HepG2 (cell line): ENCODE results near the gene VWA1. TPM values are rescaled to one million over a fixed set of nuclear protein-coding genes. Genes with fewer than 3 reads are reported as not detected.

Experiments used
- CEBPG ChIP-seq: IDR thresholded peaks from 2 replicates; pipeline ENCODE4 v1.6.1; 2016
- HNRNPK ChIP-seq: fragments of 200-400 bp; formaldehyde crosslinking; IDR thresholded peaks from 2 replicates; pipeline ENCODE4 v1.6.1; 2018; ENCODE audit warnings: low read length, low read depth, moderate library complexity, mild to moderate bottlenecking; ENCODE audit not compliant: poor library complexity, severe bottlenecking
- JUND ChIP-seq: sonication (generic); formaldehyde crosslinking; IDR thresholded peaks from 2 replicates; pipeline ENCODE4 v1.8.0; 2022; ENCODE audit warnings: mild to moderate bottlenecking, missing genetic modification reagents
- NFRKB ChIP-seq: fragments of 450-650 bp; IDR thresholded peaks from 2 replicates; pipeline ENCODE4 v1.6.1; 2017
- SMARCE1 ChIP-seq: fragments of 450-650 bp; IDR thresholded peaks from 2 replicates; pipeline ENCODE4 v1.6.1; 2017; ENCODE audit warnings: borderline replicate concordance
- SNAPC2 ChIP-seq: sonication (generic); formaldehyde crosslinking; IDR thresholded peaks from 2 replicates; pipeline ENCODE4 v1.8.1; 2022; ENCODE audit warnings: mild to moderate bottlenecking, missing genetic modification reagents
- SOX13 ChIP-seq, 3 experiments: fragments of 450-650 bp in 1 of 3; sonication (generic) in 1 of 3; formaldehyde crosslinking in 1 of 3; IDR thresholded peaks in 2 of 3; conservative IDR thresholded peaks in 1 of 3; 2 replicates each; pipeline versions ENCODE4 v1.5.0 to v1.6.1; 2016 to 2020; ENCODE audit warnings: antibody characterized with exemption in 1 of 3, mild to moderate bottlenecking in 1 of 3, missing compliant biosample characterization in 1 of 3, missing genetic modification reagents in 1 of 3, moderate library complexity in 1 of 3
- ZNF383 ChIP-seq: sonication (generic); formaldehyde crosslinking; IDR thresholded peaks from 2 replicates; pipeline ENCODE4 v1.4.0; 2020; ENCODE audit warnings: missing genetic modification reagents, mild to moderate bottlenecking, borderline replicate concordance
- ZNF501 ChIP-seq: sonication (generic); formaldehyde crosslinking; IDR thresholded peaks from 2 replicates; pipeline ENCODE4 v1.5.1; 2020; ENCODE audit warnings: mild to moderate bottlenecking, moderate library complexity, missing genetic modification reagents
- ZNF749 ChIP-seq: sonication (generic); formaldehyde crosslinking; IDR thresholded peaks from 2 replicates; pipeline ENCODE4 v1.8.0; 2022; ENCODE audit warnings: mild to moderate bottlenecking, missing genetic modification reagents, moderate library complexity, borderline replicate concordance
- polyA plus RNA-seq, 8 experiments: library from polyadenylated mRNA; depleted of rRNA in 3 of 8; stranded (reverse) in 7 of 8; unstranded in 1 of 8; fragments of >200 nt; fragmentation: Illumina TruSeq in 4 of 8; extraction: Trizol in 4 of 8; gene quantifications; 2 replicates each; pipeline versions ENCODE4 v1.2.1 to v1.2.3, GENCODE V29; 2011 to 2016; ENCODE audit warnings: low read depth in 4 of 8, missing spikeins in 1 of 8, mixed read lengths in 1 of 8; ENCODE audit not compliant: insufficient read depth in 1 of 8
- total RNA-seq, 5 experiments: library from RNA; depleted of rRNA; stranded (reverse); fragments of >200 nt; fragmentation: Illumina TruSeq; extraction: Trizol; gene quantifications; 2 replicates each; pipeline ENCODE4 v1.2.3, GENCODE V29; 2016; ENCODE audit warnings: low read depth in 1 of 5
- TF ChIP-seq, protein P1 (sequence below), 2 experiments: sonication (generic) in 1 of 2; formaldehyde crosslinking in 1 of 2; IDR thresholded peaks; 2 replicates each; pipeline versions ENCODE4 v1.4.0 to v1.6.1; 2016 to 2020; ENCODE audit warnings: borderline replicate concordance in 1 of 2, low read depth in 1 of 2, mild to moderate bottlenecking in 1 of 2, missing genetic modification reagents in 1 of 2
- TF ChIP-seq, protein P2 (sequence below): IDR thresholded peaks from 2 replicates; pipeline ENCODE4 v1.4.0; 2020; ENCODE audit warnings: mild to moderate bottlenecking, missing genetic modification reagents
- TF ChIP-seq, protein P3 (sequence below): sonication (generic); formaldehyde crosslinking; IDR thresholded peaks from 2 replicates; pipeline ENCODE4 v1.4.0; 2020; ENCODE audit warnings: mild to moderate bottlenecking, missing genetic modification reagents
- TF ChIP-seq, protein P4 (sequence below): sonication (generic); formaldehyde crosslinking; IDR thresholded peaks from 2 replicates; pipeline ENCODE4 v1.5.1; 2020; ENCODE audit warnings: missing genetic modification reagents, mild to moderate bottlenecking, borderline replicate concordance

The VWA1 gene
- total and polyA plus RNA-seq, 2 of the 13 experiments (the other 11 are each of a cell fraction or from before 2014, with no cell fraction given), result 40.9 to 57.5 TPM

- TF ChIP-seq, protein P1, sequence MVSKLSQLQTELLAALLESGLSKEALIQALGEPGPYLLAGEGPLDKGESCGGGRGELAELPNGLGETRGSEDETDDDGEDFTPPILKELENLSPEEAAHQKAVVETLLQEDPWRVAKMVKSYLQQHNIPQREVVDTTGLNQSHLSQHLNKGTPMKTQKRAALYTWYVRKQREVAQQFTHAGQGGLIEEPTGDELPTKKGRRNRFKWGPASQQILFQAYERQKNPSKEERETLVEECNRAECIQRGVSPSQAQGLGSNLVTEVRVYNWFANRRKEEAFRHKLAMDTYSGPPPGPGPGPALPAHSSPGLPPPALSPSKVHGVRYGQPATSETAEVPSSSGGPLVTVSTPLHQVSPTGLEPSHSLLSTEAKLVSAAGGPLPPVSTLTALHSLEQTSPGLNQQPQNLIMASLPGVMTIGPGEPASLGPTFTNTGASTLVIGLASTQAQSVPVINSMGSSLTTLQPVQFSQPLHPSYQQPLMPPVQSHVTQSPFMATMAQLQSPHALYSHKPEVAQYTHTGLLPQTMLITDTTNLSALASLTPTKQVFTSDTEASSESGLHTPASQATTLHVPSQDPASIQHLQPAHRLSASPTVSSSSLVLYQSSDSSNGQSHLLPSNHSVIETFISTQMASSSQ (IDR thresholded peaks at IDR 0.05; ENCODE audit: low read depth), result no peak
- TF ChIP-seq, protein P1 (CRISPR knock-in tag; IDR thresholded peaks at IDR 0.05; ENCODE audit: borderline replicate concordance), result peak; percentile 75; the same call in 1 of the 2 replicates
- TF ChIP-seq ZNF383 (CRISPR knock-in tag) (no peak), NFRKB (no peak), ZNF501 (CRISPR knock-in tag) (no peak; the same call in 1 of the 2 replicates), HNRNPK (peak; percentile 5), JUND (peak; percentile 54; the same call in 1 of the 2 replicates), CEBPG (peak; percentile 27; the same call in 1 of the 2 replicates), SMARCE1 (no peak), ZNF749 (CRISPR knock-in tag) (peak; percentile 83; the same call in 1 of the 2 replicates), SNAPC2 (0 out of 2 replicates have a peak, but pooled peaks have one; percentile 13), SOX13 (IDR thresholded peaks at IDR 0.05) (no peak; the same call in 1 of the 2 replicates), SOX13 (CRISPR knock-in tag; conservative IDR thresholded peaks at IDR 0.05 in 1 of 2, IDR thresholded peaks at IDR 0.05 in 1 of 2) (peak in 1 of 2 experiments; percentile 71; a peak in 1 of 4 replicates)
- TF ChIP-seq, protein P2, sequence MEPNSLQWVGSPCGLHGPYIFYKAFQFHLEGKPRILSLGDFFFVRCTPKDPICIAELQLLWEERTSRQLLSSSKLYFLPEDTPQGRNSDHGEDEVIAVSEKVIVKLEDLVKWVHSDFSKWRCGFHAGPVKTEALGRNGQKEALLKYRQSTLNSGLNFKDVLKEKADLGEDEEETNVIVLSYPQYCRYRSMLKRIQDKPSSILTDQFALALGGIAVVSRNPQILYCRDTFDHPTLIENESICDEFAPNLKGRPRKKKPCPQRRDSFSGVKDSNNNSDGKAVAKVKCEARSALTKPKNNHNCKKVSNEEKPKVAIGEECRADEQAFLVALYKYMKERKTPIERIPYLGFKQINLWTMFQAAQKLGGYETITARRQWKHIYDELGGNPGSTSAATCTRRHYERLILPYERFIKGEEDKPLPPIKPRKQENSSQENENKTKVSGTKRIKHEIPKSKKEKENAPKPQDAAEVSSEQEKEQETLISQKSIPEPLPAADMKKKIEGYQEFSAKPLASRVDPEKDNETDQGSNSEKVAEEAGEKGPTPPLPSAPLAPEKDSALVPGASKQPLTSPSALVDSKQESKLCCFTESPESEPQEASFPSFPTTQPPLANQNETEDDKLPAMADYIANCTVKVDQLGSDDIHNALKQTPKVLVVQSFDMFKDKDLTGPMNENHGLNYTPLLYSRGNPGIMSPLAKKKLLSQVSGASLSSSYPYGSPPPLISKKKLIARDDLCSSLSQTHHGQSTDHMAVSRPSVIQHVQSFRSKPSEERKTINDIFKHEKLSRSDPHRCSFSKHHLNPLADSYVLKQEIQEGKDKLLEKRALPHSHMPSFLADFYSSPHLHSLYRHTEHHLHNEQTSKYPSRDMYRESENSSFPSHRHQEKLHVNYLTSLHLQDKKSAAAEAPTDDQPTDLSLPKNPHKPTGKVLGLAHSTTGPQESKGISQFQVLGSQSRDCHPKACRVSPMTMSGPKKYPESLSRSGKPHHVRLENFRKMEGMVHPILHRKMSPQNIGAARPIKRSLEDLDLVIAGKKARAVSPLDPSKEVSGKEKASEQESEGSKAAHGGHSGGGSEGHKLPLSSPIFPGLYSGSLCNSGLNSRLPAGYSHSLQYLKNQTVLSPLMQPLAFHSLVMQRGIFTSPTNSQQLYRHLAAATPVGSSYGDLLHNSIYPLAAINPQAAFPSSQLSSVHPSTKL, result peak; percentile 65
- TF ChIP-seq, protein P3, sequence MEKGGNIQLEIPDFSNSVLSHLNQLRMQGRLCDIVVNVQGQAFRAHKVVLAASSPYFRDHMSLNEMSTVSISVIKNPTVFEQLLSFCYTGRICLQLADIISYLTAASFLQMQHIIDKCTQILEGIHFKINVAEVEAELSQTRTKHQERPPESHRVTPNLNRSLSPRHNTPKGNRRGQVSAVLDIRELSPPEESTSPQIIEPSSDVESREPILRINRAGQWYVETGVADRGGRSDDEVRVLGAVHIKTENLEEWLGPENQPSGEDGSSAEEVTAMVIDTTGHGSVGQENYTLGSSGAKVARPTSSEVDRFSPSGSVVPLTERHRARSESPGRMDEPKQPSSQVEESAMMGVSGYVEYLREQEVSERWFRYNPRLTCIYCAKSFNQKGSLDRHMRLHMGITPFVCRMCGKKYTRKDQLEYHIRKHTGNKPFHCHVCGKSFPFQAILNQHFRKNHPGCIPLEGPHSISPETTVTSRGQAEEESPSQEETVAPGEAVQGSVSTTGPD, result peak; percentile 83; the same call in 1 of the 2 replicates
- TF ChIP-seq, protein P4, sequence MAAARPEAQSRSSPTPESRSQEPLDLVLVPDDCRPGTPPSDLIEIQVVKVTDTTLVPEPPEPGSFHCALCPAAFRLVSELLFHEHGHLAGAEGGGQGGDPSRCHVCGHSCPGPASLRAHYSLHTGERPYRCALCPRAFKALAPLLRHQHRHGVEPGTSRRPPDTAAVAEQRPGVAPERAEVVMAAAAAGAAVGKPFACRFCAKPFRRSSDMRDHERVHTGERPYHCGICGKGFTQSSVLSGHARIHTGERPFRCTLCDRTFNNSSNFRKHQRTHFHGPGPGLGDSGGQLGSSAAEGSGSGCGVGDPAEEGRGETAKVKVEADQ (CRISPR knock-in tag), result 0 out of 2 replicates have a peak, but pooled peaks have one; percentile 68
Observed at GRCh38 chr1:1431845-1432273, 3.6 kb upstream of the VWA1 start (continued).
